Activated naive CD8-positive, alpha-beta T cell treated with anti-CD3 and anti-CD28 coated beads, Interleukin-2, amount 50 U/mL, for 16 hours (primary cell): ENCODE results near the gene SLC47A2.
"Not testable (repeated sequence)": the region's sequence is repeated elsewhere in the genome, so short reads cannot be mapped to it uniquely, and the experiment has no call there.

Experiments
- DNase-seq: peaks from one replicate; pipeline ENCODE4 v3.0.0-alpha.2; 2020; ENCODE audit warnings: low read depth, low spot score

SLC47A2 gene

GRCh38 chr17:19708431-19709175 is 7.8 kb downstream of the SLC47A2 start:
- DNase-seq: no peak

DNA sequence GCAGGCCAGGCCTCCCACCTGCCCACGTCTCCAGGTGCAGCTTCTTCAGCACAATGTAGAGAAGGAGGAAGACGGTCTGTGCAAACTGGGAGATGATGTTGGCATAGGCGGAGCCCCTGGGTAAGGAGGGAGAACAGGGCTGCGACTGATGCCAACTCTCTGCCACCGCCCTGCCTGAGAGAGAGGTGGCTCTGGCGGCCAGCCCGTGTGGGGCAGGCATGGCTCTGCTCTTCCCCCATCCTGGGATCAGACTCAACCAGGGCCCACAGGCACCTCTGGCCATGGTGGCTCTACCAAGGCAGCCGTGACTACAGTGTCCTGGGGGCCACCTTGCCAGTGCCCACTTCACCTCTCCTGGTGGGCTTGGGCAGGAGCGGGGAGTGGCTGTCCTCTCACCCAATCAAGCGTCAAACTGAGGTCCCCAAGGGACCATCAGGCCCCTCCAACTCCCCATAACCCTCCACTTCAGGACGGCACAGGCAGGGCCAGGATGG is 8.6 kb downstream of the SLC47A2 start:
- DNase-seq: no peak

DNA sequence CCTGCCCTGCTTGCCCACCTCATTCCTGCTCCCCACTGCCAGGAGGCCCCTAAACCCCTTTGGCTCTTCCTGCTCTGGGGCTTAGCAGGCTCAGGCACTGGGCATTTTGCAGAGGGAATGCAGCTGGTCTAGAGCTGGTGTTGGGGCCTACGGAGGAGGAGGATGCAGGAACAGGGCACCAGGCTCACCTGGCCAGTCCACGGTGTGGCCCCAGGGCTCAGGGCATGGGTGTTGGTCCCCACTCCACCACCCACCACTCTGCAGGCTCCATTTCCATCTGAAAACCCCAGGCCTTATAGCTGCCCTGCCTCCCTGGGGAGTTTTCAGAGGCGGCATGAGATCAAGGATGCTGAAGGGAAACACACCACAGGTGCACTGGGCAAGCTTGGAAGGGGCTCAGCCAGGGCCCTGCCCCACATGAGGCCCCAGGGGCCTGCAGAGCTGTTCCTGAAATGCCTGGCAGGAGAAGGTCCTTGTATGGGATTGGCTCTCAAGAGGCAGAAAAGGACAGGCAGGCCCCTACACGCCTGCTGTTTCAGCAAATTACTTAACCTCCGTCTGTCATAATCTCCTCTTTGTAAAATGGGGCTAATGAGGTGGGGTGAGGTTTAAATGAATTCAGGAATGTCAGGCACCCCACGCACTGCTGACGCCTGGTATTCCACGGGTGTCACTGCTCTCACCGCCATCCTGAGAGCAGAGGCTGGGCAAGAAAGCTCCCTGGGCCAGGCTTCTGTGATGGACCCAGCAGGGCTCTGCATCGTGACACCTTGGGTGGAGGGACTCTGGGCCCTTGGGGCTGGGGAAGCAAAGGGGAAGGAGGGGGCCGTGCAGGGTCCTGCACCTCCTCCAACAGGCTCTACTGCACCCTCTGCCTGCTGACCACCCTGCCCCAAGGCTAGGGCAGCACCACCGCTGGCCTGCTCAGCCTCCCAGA is 9.3 kb downstream of the SLC47A2 start:
- no peak for DNase-seq

DNA sequence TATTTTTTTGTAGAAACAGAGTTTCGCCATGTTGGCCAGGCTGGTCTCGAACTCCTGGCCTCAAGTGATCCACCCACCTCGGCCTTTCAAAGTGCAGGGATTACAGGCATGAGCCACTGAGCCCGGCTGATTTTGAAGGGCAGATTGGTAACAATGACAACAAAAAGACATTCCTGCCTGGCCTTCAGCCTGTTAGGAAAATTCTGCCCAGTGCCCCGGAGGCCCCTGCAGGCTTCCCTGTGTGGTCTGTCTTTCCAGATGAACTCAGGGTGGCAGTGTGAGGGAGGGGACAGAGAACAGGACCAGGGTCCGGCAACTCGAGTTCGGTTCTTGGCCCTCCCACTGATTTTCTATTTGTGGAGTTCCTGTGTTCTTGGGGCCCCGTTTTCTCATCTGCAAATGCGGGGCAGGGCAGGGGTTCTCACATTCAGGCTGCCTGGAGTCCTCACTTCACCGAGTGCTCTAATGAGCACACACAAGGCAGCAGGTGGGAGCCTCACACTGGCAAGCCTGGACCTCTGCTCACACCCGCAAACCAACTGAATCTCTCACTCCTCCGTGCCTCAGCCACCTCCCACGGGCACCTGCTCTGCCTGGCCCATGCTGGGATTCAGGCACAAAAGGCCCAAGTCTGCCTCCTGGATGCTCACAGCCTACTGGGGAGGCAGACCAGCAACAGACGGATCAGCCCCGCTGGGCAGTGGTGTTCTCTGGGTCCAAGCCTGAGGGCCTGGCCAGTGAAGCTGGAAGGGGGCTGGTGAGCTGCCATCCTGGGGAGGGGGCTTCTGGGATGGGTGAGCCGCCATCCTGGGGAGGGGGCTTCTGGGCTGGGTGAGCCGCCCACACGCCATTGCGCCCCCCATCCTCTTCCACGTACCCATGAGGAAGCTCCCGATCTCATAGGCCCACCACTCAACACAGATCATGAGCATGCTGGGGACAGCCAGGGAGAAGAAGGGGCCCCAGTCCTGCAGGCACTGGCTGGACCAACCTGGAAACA is 10.3 kb downstream of the SLC47A2 start:
- no peak for DNase-seq

GRCh38 chr17:19705201-19705600 is 11.2 kb downstream of the SLC47A2 start:
- no peak for DNase-seq

- DNase-seq: no peak
Observed at GRCh38 chr17:19703828-19704613, 12.4 kb downstream of the SLC47A2 start.

DNA sequence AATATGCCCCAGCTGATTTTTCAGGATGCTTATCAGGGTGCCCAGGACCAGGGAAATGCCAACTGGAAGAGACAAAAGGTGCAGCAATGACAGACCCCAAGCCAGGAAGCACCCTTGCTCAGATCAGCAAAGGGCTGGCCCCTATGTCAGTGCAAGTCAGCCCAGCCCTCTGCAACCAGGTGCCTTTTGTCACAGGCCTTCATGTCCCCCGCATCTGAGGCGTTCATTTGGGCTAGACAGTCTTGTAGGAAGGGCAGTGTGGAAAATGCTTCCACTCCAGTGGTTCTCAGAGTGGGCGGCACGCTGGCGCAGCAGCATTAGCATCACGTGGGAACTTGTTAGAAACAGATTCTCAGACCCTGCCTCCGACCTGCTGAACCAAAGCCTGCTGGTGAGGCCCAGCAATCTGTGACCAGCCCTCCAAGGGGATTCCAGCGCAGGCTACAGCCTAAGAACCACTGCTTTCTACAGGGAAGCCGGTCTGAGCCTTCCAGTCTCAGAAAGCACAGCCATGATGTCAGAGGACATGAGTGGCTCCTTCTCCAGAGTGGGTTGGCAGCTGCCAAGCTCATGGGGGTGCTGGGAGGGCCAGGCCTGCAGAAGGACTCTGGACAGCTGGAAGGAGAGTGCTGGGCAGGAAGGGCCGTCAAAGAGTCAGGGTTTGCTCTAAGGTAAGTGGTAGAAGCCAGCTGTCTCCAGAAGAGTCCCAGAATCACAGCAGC is 13.1 kb downstream of the SLC47A2 start:
- DNase-seq: no peak

DNA sequence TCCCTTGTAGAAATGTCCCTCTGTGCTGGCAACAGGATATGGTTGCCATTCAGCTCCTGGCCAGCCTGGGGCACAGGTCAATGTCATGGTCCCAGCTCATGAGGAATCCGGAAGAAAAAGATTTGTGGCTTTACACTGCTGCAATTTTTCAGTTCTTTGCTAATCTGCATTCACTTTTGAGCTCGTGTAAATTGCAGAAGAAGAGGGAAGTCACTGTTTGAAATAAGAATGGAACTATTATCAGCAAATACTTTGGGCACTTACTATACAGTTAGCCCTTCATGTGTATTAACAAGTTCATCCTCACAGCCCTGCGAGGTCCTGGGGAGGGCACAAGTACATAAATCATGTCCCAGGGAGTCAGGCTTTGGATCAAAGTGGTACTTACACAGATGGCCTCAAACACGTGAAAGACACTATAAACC is 14.2 kb downstream of the SLC47A2 start:
- DNase-seq: no peak

DNA sequence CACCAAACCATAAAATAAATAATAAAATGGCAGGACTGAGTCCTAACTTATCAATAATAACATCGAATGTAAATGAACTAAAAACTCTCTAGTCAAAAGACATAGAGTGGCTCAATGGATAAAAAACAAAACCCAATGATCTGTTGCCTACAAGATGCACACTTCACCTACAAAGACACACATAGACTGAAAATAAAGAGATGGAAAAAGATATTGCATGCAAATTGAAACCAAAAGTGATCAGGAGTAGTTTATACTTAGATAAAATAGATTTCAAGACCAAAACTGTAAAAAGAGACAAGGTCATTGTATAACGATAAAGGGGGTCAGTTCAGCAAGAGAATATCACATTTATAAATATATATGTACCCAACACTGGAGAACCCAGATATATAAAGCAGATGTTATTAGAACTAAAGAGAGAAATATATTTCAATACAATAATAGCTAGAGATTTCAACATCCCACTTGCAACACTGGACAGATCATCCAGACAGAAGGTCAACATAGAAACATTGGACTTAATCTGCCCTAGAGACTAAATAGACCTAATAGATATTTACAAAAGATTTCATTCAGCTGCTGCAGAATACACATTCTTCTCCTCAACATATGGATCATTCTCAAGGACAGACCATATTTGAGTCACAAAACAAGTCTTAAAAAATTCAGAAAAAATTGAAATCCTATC is 29.8 kb downstream of the SLC47A2 start:
- DNase-seq: no peak

DNA sequence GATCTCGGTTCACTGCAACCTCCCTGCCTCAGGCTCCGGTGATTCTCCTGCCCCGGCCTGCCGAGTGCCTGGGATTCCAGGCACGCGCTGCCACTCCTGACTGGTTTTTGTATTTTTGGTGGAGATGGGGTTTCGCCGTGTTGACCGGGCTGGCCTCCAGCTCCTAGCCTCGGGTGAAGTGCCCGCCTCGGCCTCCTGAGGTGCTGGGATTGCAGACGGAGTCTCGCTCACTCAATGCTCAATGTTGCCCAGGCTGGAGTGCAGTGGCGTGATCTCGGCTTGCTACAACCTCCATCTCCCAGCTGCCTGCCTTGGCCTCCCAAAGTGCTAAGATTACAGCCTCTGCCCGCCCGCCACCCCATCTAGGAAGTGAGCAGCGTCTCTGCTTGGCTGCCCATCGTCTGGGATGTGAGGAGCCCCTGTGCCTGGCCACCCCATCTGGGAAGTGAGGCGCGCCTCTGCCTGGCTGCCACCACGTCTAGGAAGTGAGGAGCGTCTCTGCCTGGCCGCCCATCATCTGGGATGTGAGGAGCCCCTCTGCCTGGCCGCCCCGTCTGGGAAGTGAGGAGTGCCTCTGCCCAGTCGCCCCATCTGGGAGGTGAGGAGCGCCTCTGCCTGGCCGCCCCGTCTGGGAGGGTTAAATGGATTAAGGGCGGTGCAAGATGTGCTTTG is 31.3 kb downstream of the SLC47A2 start:
- DNase-seq: not testable (repeated sequence)

GRCh38 chr17:19683117-19683516 is 33.3 kb downstream of the SLC47A2 start:
- no peak for DNase-seq

- no peak for DNase-seq
Observed at GRCh38 chr17:19678581-19679453, 37.6 kb downstream of the SLC47A2 start.

DNA sequence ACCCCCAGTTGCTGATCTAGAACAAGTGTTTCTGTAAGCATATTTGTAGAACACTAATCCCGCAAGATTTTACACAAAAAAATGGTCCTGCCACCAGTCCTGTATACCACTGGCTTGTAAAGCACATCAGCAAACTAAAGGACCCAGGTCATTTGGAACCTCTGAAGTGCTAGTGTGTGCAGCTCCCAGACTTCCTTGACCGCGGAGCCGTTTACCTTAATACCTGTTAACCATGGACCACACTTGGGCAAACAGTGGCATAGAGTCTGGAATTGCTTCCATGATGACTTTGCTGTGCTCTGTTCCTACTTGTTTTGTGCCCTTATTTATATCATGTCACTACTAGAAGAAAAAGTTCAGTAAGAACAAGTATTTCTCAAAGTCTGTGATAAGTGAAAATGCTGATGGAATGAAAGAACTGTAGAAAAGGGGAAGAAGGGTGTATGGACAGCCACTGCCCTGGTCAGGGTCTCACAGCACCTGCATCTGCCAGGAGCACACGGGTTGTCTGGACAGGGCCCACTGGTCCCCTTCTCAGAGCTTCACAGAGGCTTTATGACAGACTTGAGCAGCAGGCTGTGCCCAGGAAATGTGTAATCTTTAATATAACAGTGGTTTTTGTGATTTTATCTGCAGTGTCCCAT is 38.5 kb downstream of the SLC47A2 start:
- DNase-seq: no peak

- DNase-seq: no peak
Observed at GRCh38 chr17:19676896-19677295, 39.5 kb downstream of the SLC47A2 start.

GRCh38 chr17:19673623-19674022 is 42.8 kb downstream of the SLC47A2 start:
- DNase-seq: no peak

DNA sequence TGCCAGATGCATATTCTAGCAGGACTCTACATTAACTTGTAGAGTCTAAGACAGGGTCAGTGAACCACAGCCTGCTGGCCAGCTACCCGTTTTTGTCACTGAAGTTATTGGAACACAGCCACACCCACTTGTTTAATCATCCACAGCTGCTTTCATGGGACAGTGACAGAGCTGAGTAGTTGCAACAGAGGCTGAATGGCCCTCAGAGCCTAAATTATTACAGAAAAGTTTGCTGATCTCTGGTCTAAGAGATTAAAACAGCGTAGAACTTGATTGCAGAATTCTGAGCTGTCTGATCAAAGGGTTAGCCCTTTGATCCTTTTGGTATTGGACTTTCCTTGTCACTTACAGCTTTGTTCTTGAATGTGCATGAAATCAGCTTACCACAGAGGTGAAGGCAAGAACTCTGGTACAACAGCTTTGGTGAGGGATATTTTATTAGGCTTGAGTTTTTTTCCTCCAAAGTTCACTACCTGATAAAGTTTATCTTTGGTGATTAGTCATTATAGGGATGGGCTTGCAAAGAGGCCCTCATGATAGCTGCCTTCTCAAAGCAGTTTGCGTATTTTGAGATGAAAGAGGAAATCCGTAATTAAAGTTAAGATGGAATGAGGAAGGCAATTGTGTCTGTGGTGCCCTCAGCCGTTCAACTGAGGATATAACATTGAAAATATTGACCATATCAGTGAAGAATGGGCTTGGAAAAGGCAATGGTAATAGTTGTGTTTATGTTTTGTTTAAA is 44.2 kb downstream of the SLC47A2 start:
- no peak for DNase-seq
